ENCODE measurements around the gene ZBTB7C.

- no peak for TF ChIP-seq CTCF (IDR thresholded peaks at IDR 0.05)
- TF ChIP-seq POLR2AphosphoS5 (IDR thresholded peaks at IDR 0.05) = no peak
- no peak for TF ChIP-seq POLR2A (IDR thresholded peaks at IDR 0.05)
Observed at GRCh38 chr18:48017635-48018034, 391.5 kb downstream of the ZBTB7C start.
